Measurements from ENCODE around the gene FHIP1A. TPM values are rescaled to one million over a fixed set of nuclear protein-coding genes. Genes with fewer than 3 reads are reported as not detected.
"Not testable (repeated sequence)": the region's sequence is repeated elsewhere in the genome, so short reads cannot be mapped to it uniquely, and the experiment has no call there.

FHIP1A gene
- total RNA-seq, 8 experiments from 2014 or later: 0.17 to 2.3 (median 0.64) TPM

GRCh38 chr4:151403656-151404055 is 5.3 kb upstream of the FHIP1A start:
- H3K4me3 ChIP-seq: no peak overlapping the region
- H3K27ac ChIP-seq: no peak overlapping the region
- in situ Hi-C loops (cut with MboI; ENCODE audit: low pct_unique_long_range_greater_than_20kb in 2 of 9, low sequenced_read_pairs in 9 of 9, unreplicated experiment in 9 of 9): no loop called here
- whole genome bisulfite sequencing, 10 experiments: 0 to 100% (median 38%) methylated on average over 1 of the region's 1 CpG; no CpG with 5 or more reads in 3 of the 10 experiments
- ATAC-seq (replicated peaks in 6 of 8): no peak
- H3K4me1 ChIP-seq (replicated peaks in 1 of 2): no peaks in the 10 kb centered on the region

DNA sequence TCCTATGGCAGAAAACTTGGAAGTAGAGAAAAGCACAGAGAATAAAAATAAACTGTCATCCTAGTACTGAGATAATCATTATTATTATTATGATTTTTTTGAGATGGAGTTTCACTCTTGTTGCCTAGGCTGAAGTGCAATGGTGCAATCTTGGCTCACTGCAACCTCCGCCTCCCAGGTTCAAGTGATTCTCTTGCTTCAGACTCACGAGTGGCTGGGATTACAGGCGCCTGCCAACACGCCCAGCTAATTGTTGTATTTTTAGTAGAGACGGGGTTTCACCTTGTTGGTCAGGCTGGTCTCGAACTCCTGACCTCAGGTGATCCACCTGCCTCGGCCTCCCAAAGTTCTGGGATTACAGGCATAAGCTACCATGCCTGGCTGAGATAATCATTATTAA is 4.2 kb upstream of the FHIP1A start:
- H3K4me3 ChIP-seq; H3K27ac ChIP-seq; H3K4me1 ChIP-seq (replicated peaks in 1 of 2); in situ Hi-C loops (cut with MboI; ENCODE audit: low pct_unique_long_range_greater_than_20kb in 2 of 9, low sequenced_read_pairs in 9 of 9, unreplicated experiment in 9 of 9); ATAC-seq (replicated peaks in 6 of 8): not testable (repeated sequence)
- WGBS, 10 experiments: 75 to 100% (median 100%) methylated on average over 1 to 7 of the region's 7 CpGs; no CpG with 5 or more reads in 3 of the 10 experiments

DNA sequence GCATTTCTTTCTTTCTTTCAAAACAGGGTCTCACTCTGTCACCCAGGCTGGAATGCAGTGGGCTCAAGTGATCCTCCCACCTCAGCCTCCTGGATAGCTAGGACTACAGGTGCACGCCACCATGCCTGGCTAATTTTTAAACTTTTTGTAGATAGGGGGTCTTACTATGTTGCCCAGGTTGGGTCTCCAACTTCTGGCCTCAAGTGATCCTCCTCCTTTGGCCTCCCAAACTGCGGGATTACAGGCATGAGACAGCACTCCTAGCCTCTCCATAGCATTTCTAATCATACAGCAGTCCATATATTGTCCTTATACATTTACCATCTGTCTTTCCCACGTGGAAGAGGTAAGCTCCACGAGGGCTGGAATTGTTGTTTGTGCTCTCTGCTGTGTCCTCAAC is 2.0 kb upstream of the FHIP1A start:
- no peak overlapping the region for H3K27ac ChIP-seq
- no peak for ATAC-seq (replicated peaks in 6 of 8)
- H3K4me3 ChIP-seq: no peak overlapping the region
- in situ Hi-C loops (cut with MboI; ENCODE audit: low pct_unique_long_range_greater_than_20kb in 2 of 9, low sequenced_read_pairs in 9 of 9, unreplicated experiment in 9 of 9): no loop called here
- peaks cover 7 to 13% of the 10 kb centered on the region in 2 donors for H3K4me1 ChIP-seq (replicated peaks in 1 of 2)
- WGBS, 10 experiments: 67 to 100% (median 90%) methylated on average over 1 to 4 of the region's 4 CpGs; no CpG with 5 or more reads in 4 of the 10 experiments

- peak overlapping the region in 1 of 5 donors; percentile 37 for H3K4me3 ChIP-seq
- no peak for ATAC-seq (replicated peaks in 6 of 8)
- 37 to 93% (median 69%) methylated on average over 1 to 12 of the region's 29 CpGs; no CpG with 5 or more reads in 3 of the 10 experiments for WGBS, 10 experiments
- H3K4me1 ChIP-seq (replicated peaks in 1 of 2): peaks cover 7 to 13% of the 10 kb centered on the region in 2 donors
- no peak overlapping the region for H3K27ac ChIP-seq
- in situ Hi-C loops (cut with MboI; ENCODE audit: low pct_unique_long_range_greater_than_20kb in 2 of 9, low sequenced_read_pairs in 9 of 9, unreplicated experiment in 9 of 9): no loop called here
Observed at GRCh38 chr4:151407466-151408379, 1.3 kb upstream of the FHIP1A start.

DNA sequence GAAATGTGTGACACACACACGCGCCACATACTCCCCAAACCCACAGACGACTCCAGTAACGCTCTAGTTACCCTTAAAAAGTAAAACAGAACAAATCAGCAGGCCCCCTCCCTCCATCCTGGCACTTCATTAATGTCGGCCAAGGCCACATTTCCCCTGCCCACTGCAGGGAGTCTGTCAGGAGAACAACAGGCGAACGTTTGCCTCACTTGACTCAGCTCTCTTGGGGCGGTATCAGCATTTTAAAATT is 671 bp upstream of the FHIP1A start:
- in situ Hi-C loops (cut with MboI; ENCODE audit: low pct_unique_long_range_greater_than_20kb in 2 of 9, low sequenced_read_pairs in 9 of 9, unreplicated experiment in 9 of 9): no loop called here
- no peak overlapping the region for H3K27ac ChIP-seq
- H3K4me1 ChIP-seq (replicated peaks in 1 of 2): peaks cover 7 to 13% of the 10 kb centered on the region in 2 donors
- no peak for ATAC-seq (replicated peaks in 6 of 8)
- WGBS, 10 experiments: 7 to 42% (median 18%) methylated on average over 2 to 5 of the region's 8 CpGs; no CpG with 5 or more reads in 6 of the 10 experiments
- peak overlapping the region in 4 of 5 donors; percentile 25 to 39 (median 35) for H3K4me3 ChIP-seq

GRCh38 chr4:151409470-151410313 is 716 bp downstream of the FHIP1A start:
- in situ Hi-C loops (cut with MboI; ENCODE audit: low pct_unique_long_range_greater_than_20kb in 2 of 9, low sequenced_read_pairs in 9 of 9, unreplicated experiment in 9 of 9): no loop called here
- H3K4me1 ChIP-seq (replicated peaks in 1 of 2): peaks cover 7 to 13% of the 10 kb centered on the region in 2 donors
- H3K27ac ChIP-seq: no peak overlapping the region
- peak in 3 of 8 experiments; percentile 2 to 5 (median 2) for ATAC-seq (replicated peaks in 6 of 8)
- 0 to 83% (median 20%) methylated on average over 1 to 7 of the region's 27 CpGs; no CpG with 5 or more reads in 3 of the 10 experiments for WGBS, 10 experiments
- H3K4me3 ChIP-seq: peak overlapping the region; percentile 25 to 39 (median 33)

DNA sequence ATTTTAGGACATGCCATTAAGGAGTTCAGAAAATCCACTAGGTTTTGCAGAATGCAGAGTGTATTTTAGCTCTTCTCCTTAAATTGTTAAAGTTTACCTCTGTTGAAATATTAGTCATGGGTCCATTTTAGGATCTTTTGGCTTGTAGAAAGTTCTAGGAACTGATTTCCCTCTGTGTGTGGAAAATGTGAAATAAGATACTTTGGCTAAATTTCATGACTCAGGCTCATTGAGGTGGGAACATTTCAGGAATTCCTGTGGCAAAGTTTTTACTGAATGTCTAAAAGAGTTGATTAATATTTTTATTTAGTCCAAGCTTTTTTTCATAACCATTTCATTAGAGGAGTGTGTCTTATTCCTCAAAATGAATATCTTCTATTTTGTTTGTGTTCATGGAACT is 7.0 kb downstream of the FHIP1A start:
- in situ Hi-C loops (cut with MboI; ENCODE audit: low pct_unique_long_range_greater_than_20kb in 2 of 9, low sequenced_read_pairs in 9 of 9, unreplicated experiment in 9 of 9): no loop called here
- no peak for ATAC-seq (replicated peaks in 6 of 8)

GRCh38 chr4:151417164-151417571 is 8.2 kb downstream of the FHIP1A start:
- H3K4me3 ChIP-seq: no peak overlapping the region
- ATAC-seq (replicated peaks in 6 of 8): peak in 2 of 8 experiments; percentile 43 to 65
- H3K27ac ChIP-seq: no peak overlapping the region
- peaks cover 0 to 3% of the 10 kb centered on the region in 2 donors for H3K4me1 ChIP-seq (replicated peaks in 1 of 2)
- WGBS, 10 experiments: 52 to 100% (median 87%) methylated on average over 2 to 5 of the region's 5 CpGs; no CpG with 5 or more reads in 3 of the 10 experiments
- in situ Hi-C loops (cut with MboI; ENCODE audit: low pct_unique_long_range_greater_than_20kb in 2 of 9, low sequenced_read_pairs in 9 of 9, unreplicated experiment in 9 of 9): no loop called here

More for the DNA sequence above, 7.0 kb downstream of the FHIP1A start:
- H3K4me3 ChIP-seq: no peak overlapping the region
- peaks cover 0 to 3% of the 10 kb centered on the region in 2 donors for H3K4me1 ChIP-seq (replicated peaks in 1 of 2)
- H3K27ac ChIP-seq: no peak overlapping the region

DNA sequence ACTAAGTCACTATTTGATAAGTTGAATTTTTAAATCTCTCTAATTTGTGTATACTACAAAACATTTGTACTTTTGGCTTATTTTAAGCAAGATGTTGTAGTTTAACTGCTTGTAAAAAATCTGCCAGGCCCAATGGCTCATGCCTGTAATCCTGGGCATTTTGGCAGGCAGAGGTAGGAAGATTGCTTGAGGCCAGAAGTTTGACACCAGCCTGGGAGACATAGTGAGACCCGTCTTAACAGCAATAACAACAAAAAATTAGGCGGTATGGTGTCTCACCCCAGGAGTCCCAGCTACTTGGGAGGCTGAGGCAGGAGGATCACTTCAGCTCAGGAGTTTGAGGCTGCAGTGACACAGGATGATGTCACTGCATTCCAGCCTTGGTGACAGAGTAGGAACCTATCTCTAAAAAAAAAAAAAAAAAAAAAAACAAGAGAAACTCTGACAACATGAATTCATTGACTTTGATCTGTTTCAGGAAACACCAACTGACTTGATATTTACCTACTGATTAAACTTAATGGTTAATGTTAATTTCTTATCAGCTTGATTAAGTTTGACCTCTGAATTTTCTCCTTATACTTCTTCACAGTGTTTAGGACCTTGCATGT is 8.9 kb downstream of the FHIP1A start:
- 75 to 100% (median 86%) methylated on average over 1 to 2 of the region's 2 CpGs; no CpG with 5 or more reads in 5 of the 10 experiments for WGBS, 10 experiments
- Histone ChIP-seq H3K27ac (no peak overlapping the region), H3K4me1 (replicated peaks in 1 of 2) (peaks cover 0 to 8% of the 10 kb centered on the region in 2 donors), H3K4me3 (no peak overlapping the region)
- in situ Hi-C loops (cut with MboI; ENCODE audit: low pct_unique_long_range_greater_than_20kb in 2 of 9, low sequenced_read_pairs in 9 of 9, unreplicated experiment in 9 of 9): no loop called here
- ATAC-seq (replicated peaks in 6 of 8): no peak

- H3K4me1 ChIP-seq (replicated peaks in 1 of 2): peaks cover 0 to 11% of the 10 kb centered on the region in 2 donors
- ATAC-seq (replicated peaks in 6 of 8): no peak
- in situ Hi-C loops (cut with MboI; ENCODE audit: low pct_unique_long_range_greater_than_20kb in 2 of 9, low sequenced_read_pairs in 9 of 9, unreplicated experiment in 9 of 9): no loop called here
- no peak overlapping the region for H3K4me3 ChIP-seq
- H3K27ac ChIP-seq: no peak overlapping the region
Observed at GRCh38 chr4:151418385-151418784, 9.4 kb downstream of the FHIP1A start.

- no peak for ATAC-seq (replicated peaks in 6 of 8)
- H3K27ac ChIP-seq: no peak overlapping the region
- peaks cover 0 to 14% of the 10 kb centered on the region in 2 donors for H3K4me1 ChIP-seq (replicated peaks in 1 of 2)
- in situ Hi-C loops (cut with MboI; ENCODE audit: low pct_unique_long_range_greater_than_20kb in 2 of 9, low sequenced_read_pairs in 9 of 9, unreplicated experiment in 9 of 9): no loop called here
- H3K4me3 ChIP-seq: no peak overlapping the region
- 75 to 100% (median 82%) methylated on average over 1 of the region's 1 CpG; no CpG with 5 or more reads in 4 of the 10 experiments for WGBS, 10 experiments
Observed at GRCh38 chr4:151418856-151419255, 9.9 kb downstream of the FHIP1A start.

DNA sequence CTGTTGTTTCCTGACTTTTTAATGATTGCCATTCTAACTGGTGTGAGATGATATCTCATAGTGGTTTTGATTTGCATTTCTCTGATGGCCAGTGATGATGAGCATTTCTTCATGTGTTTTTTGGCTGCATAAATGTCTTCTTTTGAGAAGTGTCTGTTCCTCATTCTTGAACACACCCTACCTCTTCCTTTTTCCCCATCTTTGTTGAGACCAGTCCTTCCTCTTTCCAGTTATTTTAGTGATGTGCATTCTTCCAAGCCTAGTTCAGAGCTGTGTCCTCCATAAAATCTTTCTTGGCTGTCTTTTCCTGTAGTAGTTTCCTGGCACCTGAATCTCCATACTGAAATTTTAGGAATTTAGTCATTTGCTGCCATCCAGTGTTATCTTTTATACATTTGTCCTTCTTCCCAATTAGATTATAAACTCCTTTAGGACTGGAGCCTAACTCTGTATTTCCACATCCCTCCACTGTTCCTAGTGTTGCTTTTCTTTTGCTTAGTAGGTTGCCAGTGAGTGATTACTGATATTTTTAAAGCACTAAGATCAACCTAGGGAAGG is 11.4 kb downstream of the FHIP1A start:
- no peak for ATAC-seq (replicated peaks in 6 of 8)
- in situ Hi-C loops (cut with MboI; ENCODE audit: low pct_unique_long_range_greater_than_20kb in 2 of 9, low sequenced_read_pairs in 9 of 9, unreplicated experiment in 9 of 9): no loop called here
- no peak overlapping the region for H3K27ac ChIP-seq

More for the DNA sequence above, 11.4 kb downstream of the FHIP1A start:
- Histone ChIP-seq H3K4me1 (replicated peaks in 1 of 2) (peaks cover 0 to 14% of the 10 kb centered on the region in 2 donors), H3K4me3 (no peak overlapping the region)
